ENCODE data around the gene ZNF407. TPM values are rescaled to one million over a fixed set of nuclear protein-coding genes. Genes with fewer than 3 reads are reported as not detected.
"Not testable (repeated sequence)": the region's sequence is repeated elsewhere in the genome, so short reads cannot be mapped to it uniquely, and the experiment has no call there.

The ZNF407 gene
- total and polyA plus RNA-seq, 9 donors: 5.3 to 22.3 (median 18.7) TPM

DNA sequence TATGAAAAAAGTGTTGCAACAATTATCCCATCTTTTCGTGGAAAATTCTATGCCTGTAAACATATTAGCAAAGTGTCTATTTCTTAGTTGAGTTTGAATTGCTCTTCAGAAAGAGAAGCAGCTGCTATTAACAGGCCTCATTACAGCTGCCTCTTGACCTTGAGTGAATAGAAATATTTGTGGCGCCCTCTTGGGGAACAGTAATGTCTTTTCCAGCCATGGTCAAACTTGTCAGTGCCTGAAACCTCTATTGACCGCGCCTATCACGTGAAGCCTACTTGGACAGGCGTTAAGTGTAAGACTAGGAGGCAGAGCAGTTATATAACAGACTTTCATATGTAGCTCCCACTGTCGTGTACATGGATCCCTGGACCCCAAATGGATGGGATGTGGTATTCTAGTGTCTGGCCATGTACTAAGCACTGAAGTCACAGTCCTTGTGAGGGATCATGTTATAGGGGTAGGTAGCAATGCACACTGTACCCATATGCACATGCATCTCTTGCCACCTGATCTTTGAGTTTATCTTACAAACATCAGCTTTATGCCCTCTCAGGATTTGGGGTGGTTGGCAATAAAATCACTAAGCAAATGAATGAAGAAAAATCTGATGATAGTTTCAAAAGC lies 366.3 kb downstream of the ZNF407 start:
- Histone ChIP-seq H3K4me3 (no peak overlapping the region), H3K9me3 (no peaks in the 10 kb centered on the region), H3K36me3 (no peaks in the 10 kb centered on the region), H3K27ac (no peak overlapping the region), H3K27me3 (no peaks in the 10 kb centered on the region), H3K4me1 (ENCODE audit: insufficient read depth) (no peaks in the 10 kb centered on the region)
- intact Hi-C loops (cut with DNase I): no loop called here
- DNase-seq: no peak
- TF ChIP-seq POLR2A (IDR thresholded peaks at IDR 0.05): no peak
- no peak for TF ChIP-seq EP300 (IDR thresholded peaks at IDR 0.05)
- TF ChIP-seq, protein P1, sequence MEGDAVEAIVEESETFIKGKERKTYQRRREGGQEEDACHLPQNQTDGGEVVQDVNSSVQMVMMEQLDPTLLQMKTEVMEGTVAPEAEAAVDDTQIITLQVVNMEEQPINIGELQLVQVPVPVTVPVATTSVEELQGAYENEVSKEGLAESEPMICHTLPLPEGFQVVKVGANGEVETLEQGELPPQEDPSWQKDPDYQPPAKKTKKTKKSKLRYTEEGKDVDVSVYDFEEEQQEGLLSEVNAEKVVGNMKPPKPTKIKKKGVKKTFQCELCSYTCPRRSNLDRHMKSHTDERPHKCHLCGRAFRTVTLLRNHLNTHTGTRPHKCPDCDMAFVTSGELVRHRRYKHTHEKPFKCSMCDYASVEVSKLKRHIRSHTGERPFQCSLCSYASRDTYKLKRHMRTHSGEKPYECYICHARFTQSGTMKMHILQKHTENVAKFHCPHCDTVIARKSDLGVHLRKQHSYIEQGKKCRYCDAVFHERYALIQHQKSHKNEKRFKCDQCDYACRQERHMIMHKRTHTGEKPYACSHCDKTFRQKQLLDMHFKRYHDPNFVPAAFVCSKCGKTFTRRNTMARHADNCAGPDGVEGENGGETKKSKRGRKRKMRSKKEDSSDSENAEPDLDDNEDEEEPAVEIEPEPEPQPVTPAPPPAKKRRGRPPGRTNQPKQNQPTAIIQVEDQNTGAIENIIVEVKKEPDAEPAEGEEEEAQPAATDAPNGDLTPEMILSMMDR (IDR thresholded peaks at IDR 0.05): no peak
- 34 to 56% (median 38%) methylated on average over 7 of the region's 7 CpGs for WGBS, 3 donors

DNA sequence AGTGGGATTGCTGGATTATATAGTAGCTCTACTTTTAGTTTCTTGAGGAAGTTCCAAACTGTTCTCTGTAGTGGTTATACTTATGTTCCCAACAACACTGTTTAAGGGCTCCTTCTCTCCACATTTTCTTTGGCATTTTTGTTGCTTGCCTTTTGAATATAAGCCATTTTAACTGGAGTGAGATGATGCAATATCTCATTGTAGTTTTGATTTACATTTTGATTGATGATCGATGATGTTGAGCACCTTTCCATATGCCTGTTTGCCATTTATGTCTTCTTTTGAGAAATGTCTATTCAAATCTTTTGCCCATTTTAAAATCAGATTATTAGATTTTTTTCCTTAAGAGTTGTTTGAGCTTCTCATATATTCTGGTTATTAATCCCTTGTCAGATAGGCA lies 368.0 kb downstream of the ZNF407 start:
- H3K27ac ChIP-seq: no peak overlapping the region
- no peak overlapping the region for H3K4me3 ChIP-seq
- no peaks in the 10 kb centered on the region for H3K27me3 ChIP-seq
- no peaks in the 10 kb centered on the region for H3K9me3 ChIP-seq
- no peak for DNase-seq
- WGBS, 3 donors: 96 to 99% (median 97%) methylated on average over 1 of the region's 1 CpG
- intact Hi-C loops (cut with DNase I): no loop called here
- no peaks in the 10 kb centered on the region for H3K4me1 ChIP-seq (ENCODE audit: insufficient read depth)
- TF ChIP-seq, protein P1 (IDR thresholded peaks at IDR 0.05): no peak
- TF ChIP-seq EP300 (IDR thresholded peaks at IDR 0.05): no peak
- no peak for TF ChIP-seq POLR2A (IDR thresholded peaks at IDR 0.05)
- H3K36me3 ChIP-seq: no peaks in the 10 kb centered on the region

GRCh38 chr18:74967438-74967837 lies 369.8 kb downstream of the ZNF407 start:
- WGBS, 3 donors: 84 to 86% (median 84%) methylated on average over 3 of the region's 3 CpGs
- Histone ChIP-seq H3K4me1 (ENCODE audit: insufficient read depth) (no peaks in the 10 kb centered on the region), H3K9me3 (no peaks in the 10 kb centered on the region), H3K36me3 (no peaks in the 10 kb centered on the region), H3K27ac (no peak overlapping the region), H3K27me3 (no peaks in the 10 kb centered on the region), H3K4me3 (no peak overlapping the region)
- TF ChIP-seq, protein P1 (IDR thresholded peaks at IDR 0.05): no peak
- TF ChIP-seq EP300 (IDR thresholded peaks at IDR 0.05) (no peak), POLR2A (IDR thresholded peaks at IDR 0.05) (no peak)
- no peak for DNase-seq
- intact Hi-C loops (cut with DNase I): no loop called here

GRCh38 chr18:74967979-74968378 lies 370.3 kb downstream of the ZNF407 start:
- Histone ChIP-seq H3K36me3 (no peaks in the 10 kb centered on the region), H3K27ac (no peak overlapping the region), H3K27me3 (no peaks in the 10 kb centered on the region), H3K9me3 (no peaks in the 10 kb centered on the region), H3K4me1 (ENCODE audit: insufficient read depth) (no peaks in the 10 kb centered on the region), H3K4me3 (no peak overlapping the region)
- whole genome bisulfite sequencing, 3 donors: 97 to 100% (median 97%) methylated on average over 2 of the region's 2 CpGs
- TF ChIP-seq POLR2A (IDR thresholded peaks at IDR 0.05): no peak
- TF ChIP-seq, protein P1 (IDR thresholded peaks at IDR 0.05): no peak
- no peak for TF ChIP-seq EP300 (IDR thresholded peaks at IDR 0.05)
- no peak for DNase-seq
- intact Hi-C loops (cut with DNase I): no loop called here

DNA sequence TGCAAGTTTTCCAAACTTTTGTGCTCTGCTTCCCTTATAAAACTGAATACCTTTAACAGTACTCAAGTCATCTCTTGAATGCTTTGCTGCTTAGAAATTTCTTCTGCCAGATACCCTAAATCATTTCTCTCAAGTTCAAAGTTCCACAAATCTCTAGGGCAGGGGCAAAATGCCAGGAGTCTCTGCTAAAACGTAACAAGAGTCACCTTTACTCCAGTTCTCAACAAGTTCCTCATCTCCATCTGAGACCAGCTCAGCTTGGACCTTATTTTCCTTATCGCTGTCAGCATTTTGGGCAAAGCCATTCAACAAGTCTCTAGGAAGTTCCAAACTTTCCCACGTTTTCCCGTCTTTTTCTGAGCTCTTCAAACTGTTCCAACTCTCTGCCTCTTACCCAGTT lies 373.7 kb downstream of the ZNF407 start:
- H3K4me3 ChIP-seq; H3K4me1 ChIP-seq (ENCODE audit: insufficient read depth); DNase-seq; H3K27me3 ChIP-seq; intact Hi-C loops (cut with DNase I); H3K36me3 ChIP-seq; H3K27ac ChIP-seq; H3K9me3 ChIP-seq: not testable (repeated sequence)
- WGBS, 3 donors: 50 to 66% (median 64%) methylated on average over 4 of the region's 4 CpGs

DNA sequence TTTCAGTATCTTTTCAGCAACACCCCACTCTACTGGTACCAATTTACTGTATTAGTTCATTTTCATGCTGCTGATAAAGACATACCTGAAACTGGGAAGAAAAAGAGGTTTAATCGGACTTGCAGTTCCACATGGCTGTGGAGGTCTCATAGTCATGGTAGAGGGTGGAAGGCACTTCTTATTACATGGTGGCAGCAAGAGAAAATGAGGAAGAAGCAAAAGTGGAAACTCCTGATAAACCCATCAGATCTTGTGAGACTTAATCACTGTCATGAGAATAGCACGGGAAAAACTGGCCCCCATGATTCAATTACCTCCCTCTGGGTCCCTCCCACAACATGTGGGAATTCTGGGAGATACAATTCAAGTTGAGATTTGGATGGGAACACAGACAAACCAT lies 374.1 kb downstream of the ZNF407 start:
- DNase-seq; H3K4me1 ChIP-seq (ENCODE audit: insufficient read depth); H3K27ac ChIP-seq; intact Hi-C loops (cut with DNase I); H3K36me3 ChIP-seq; H3K9me3 ChIP-seq; H3K4me3 ChIP-seq; H3K27me3 ChIP-seq: not testable (repeated sequence)
- WGBS, 3 donors: 19 to 85% (median 84%) methylated on average over 2 of the region's 2 CpGs
